HG02981 (cell line): ENCODE data around the gene SPDYE18.
"Not testable (repeated sequence)": the region's sequence is repeated elsewhere in the genome, so short reads cannot be mapped to it uniquely, and the experiment has no call there.

Source experiments
- ATAC-seq: cut with Tn5 transposase; IDR thresholded peaks from one replicate; pipeline ENCODE4 v1.9.1; 2021; ENCODE audit warnings: mild to moderate bottlenecking, moderate library complexity; ENCODE audit not compliant: unreplicated experiment

SPDYE18 gene

GRCh38 chr7:77062557-77062956, at the start of gene SPDYE18:
Gene SPDYE18, minus strand, starts transcription at chr7:77062558. Its CDS starts 2,046 bp downstream, at chr7:77060512.
- ATAC-seq = not testable (repeated sequence)

- not testable (repeated sequence) for ATAC-seq
Observed at GRCh38 chr7:77108362-77108761, 46.0 kb upstream of the SPDYE18 start.

- ATAC-seq = not testable (repeated sequence)
Observed at GRCh38 chr7:77107659-77108058, 45.3 kb upstream of the SPDYE18 start.

GRCh38 chr7:77105904-77106303, 43.5 kb upstream of the SPDYE18 start:
- not testable (repeated sequence) for ATAC-seq

GRCh38 chr7:77102671-77103070, 40.3 kb upstream of the SPDYE18 start:
- ATAC-seq = not testable (repeated sequence)

GRCh38 chr7:77101187-77101586, 38.8 kb upstream of the SPDYE18 start:
- ATAC-seq = not testable (repeated sequence)

GRCh38 chr7:77100501-77100900, 38.1 kb upstream of the SPDYE18 start:
- not testable (repeated sequence) for ATAC-seq

GRCh38 chr7:77092301-77092700, 29.9 kb upstream of the SPDYE18 start:
- ATAC-seq = not testable (repeated sequence)

- not testable (repeated sequence) for ATAC-seq
Observed at GRCh38 chr7:77082192-77082591, 19.8 kb upstream of the SPDYE18 start.

GRCh38 chr7:77080236-77080635, 17.9 kb upstream of the SPDYE18 start:
- ATAC-seq = not testable (repeated sequence)

- ATAC-seq = not testable (repeated sequence)
Observed at GRCh38 chr7:77079624-77080023, 17.3 kb upstream of the SPDYE18 start.

GRCh38 chr7:77079112-77079511, 16.8 kb upstream of the SPDYE18 start:
- ATAC-seq = not testable (repeated sequence)

- not testable (repeated sequence) for ATAC-seq
Observed at GRCh38 chr7:77077060-77077459, 14.7 kb upstream of the SPDYE18 start.

- not testable (repeated sequence) for ATAC-seq
Observed at GRCh38 chr7:77074786-77075396, 12.5 kb upstream of the SPDYE18 start.

GRCh38 chr7:77071108-77071507, 8.8 kb upstream of the SPDYE18 start:
- not testable (repeated sequence) for ATAC-seq

GRCh38 chr7:77065869-77066268, 3.5 kb upstream of the SPDYE18 start:
- ATAC-seq = not testable (repeated sequence)

GRCh38 chr7:77063732-77064131, 1.4 kb upstream of the SPDYE18 start:
- ATAC-seq = not testable (repeated sequence)

GRCh38 chr7:77032261-77032660, 30.1 kb downstream of the SPDYE18 start, which contains the start of gene SPDYE17:
Gene SPDYE17, minus strand, starts transcription at chr7:77032361. Its CDS starts 1,791 bp downstream, at chr7:77030570.
- not testable (repeated sequence) for ATAC-seq

- ATAC-seq = not testable (repeated sequence)
Observed at GRCh38 chr7:77026349-77026748, 36.0 kb downstream of the SPDYE18 start.

- not testable (repeated sequence) for ATAC-seq
Observed at GRCh38 chr7:77010074-77010680, 52.2 kb downstream of the SPDYE18 start.

- ATAC-seq = not testable (repeated sequence)
Observed at GRCh38 chr7:77008000-77008399, 54.4 kb downstream of the SPDYE18 start.
